Cerebellar cortex (tissue), 1 donor: ENCODE results near the gene KIF19.

Experiments used
- DNase-seq: peaks from one replicate; pipeline ENCODE4 v3.0.0-alpha.2; 2015; ENCODE audit warnings: low spot score

Gene KIF19

GRCh38 chr17:74362810-74363498 lies 36.9 kb downstream of the KIF19 start:
- peak; percentile 44 for DNase-seq

GRCh38 chr17:74367206-74367605 lies 41.2 kb downstream of the KIF19 start, which contains the start of gene GPR142:
TSS of gene GPR142 (plus strand) at chr17:74367506. CDS start at chr17:74369541, 2,035 bp downstream.
- DNase-seq: no peak

GRCh38 chr17:74368341-74369081 lies 42.5 kb downstream of the KIF19 start:
- peak; percentile 69 for DNase-seq

GRCh38 chr17:74369221-74369620 lies 43.2 kb downstream of the KIF19 start:
- no peak for DNase-seq

- no peak for DNase-seq
These were observed 43.9 kb downstream of the KIF19 start for GRCh38 chr17:74369665-74370490.

- no peak for DNase-seq
These were observed 45.7 kb downstream of the KIF19 start for GRCh38 chr17:74371653-74372147.

GRCh38 chr17:74372426-74372825 lies 46.4 kb downstream of the KIF19 start:
- no peak for DNase-seq

- no peak for DNase-seq
These were observed 48.0 kb downstream of the KIF19 start for GRCh38 chr17:74373838-74374606.

GRCh38 chr17:74374858-74375257 lies 48.8 kb downstream of the KIF19 start:
- DNase-seq: no peak

- peak; percentile 88 for DNase-seq
These were observed 53.6 kb downstream of the KIF19 start for GRCh38 chr17:74379495-74380085.

GRCh38 chr17:74380086-74380958 lies 54.3 kb downstream of the KIF19 start:
- peak; percentile 61 for DNase-seq

- peak; percentile 40 for DNase-seq
These were observed 55.2 kb downstream of the KIF19 start for GRCh38 chr17:74380959-74381808.

GRCh38 chr17:74383141-74383540 lies 57.1 kb downstream of the KIF19 start:
- no peak for DNase-seq

- no peak for DNase-seq
These were observed 59.2 kb downstream of the KIF19 start for GRCh38 chr17:74385201-74385600.

GRCh38 chr17:74386386-74386785 lies 60.4 kb downstream of the KIF19 start:
- DNase-seq: peak; percentile 97

- DNase-seq: no peak
These were observed 61.6 kb downstream of the KIF19 start for GRCh38 chr17:74387365-74388218.

- peak; percentile 61 for DNase-seq
These were observed 63.2 kb downstream of the KIF19 start for GRCh38 chr17:74389084-74389753.
